Measurements from ENCODE around the gene GREB1. TPM values are rescaled to one million over a fixed set of nuclear protein-coding genes. Genes with fewer than 3 reads are reported as not detected.

GREB1 gene
- total and polyA plus RNA-seq, 2 of the 13 experiments (the other 11 are each of a cell fraction or from before 2014, with no cell fraction given): 31.3 to 61.2 TPM

GRCh38 chr2:11669454-11670291 is 135.8 kb downstream of the GREB1 start, which contains the start of gene NTSR2 (continued):
- no peak for TF ChIP-seq TRIM22 (IDR thresholded peaks at IDR 0.05)
- peak; percentile 79 for TF ChIP-seq GRHL1 (CRISPR knock-in tag; conservative IDR thresholded peaks at IDR 0.05)
- peak; percentile 100 for TF ChIP-seq ZNF589 (CRISPR knock-in tag; conservative IDR thresholded peaks at IDR 0.05)
- no peak for TF ChIP-seq CHD4 (IDR thresholded peaks at IDR 0.05; ENCODE audit: borderline replicate concordance, low read length)
- peak; percentile 97; the same call in 1 of the 2 replicates for TF ChIP-seq ZNF598 (CRISPR knock-in tag; IDR thresholded peaks at IDR 0.05; ENCODE audit: borderline replicate concordance)
- peak; percentile 100 for TF ChIP-seq MAX (IDR thresholded peaks at IDR 0.05)
- peak; percentile 96 for TF ChIP-seq ZNF280B (CRISPR knock-in tag; IDR thresholded peaks at IDR 0.05; ENCODE audit: borderline replicate concordance)
- peak; percentile 97 for TF ChIP-seq REXO4 (CRISPR knock-in tag; IDR thresholded peaks at IDR 0.05; ENCODE audit: borderline replicate concordance)
- peak; percentile 99 for TF ChIP-seq ZNF766 (CRISPR knock-in tag; IDR thresholded peaks at IDR 0.05; ENCODE audit: borderline replicate concordance)
- no peak for TF ChIP-seq SRSF4 (IDR thresholded peaks at IDR 0.05; ENCODE audit: low read depth, low read length, poor library complexity, severe bottlenecking)
- peak; percentile 84; the same call in 1 of the 2 replicates for TF ChIP-seq YEATS2 (CRISPR knock-in tag; IDR thresholded peaks at IDR 0.05; ENCODE audit: borderline replicate concordance)
- peak; percentile 59; the same call in 1 of the 2 replicates for TF ChIP-seq DMAP1 (CRISPR knock-in tag; IDR thresholded peaks at IDR 0.05)
- peak; percentile 91 for TF ChIP-seq ZNF746 (CRISPR knock-in tag; IDR thresholded peaks at IDR 0.05)
- peak; percentile 76; the same call in 1 of the 2 replicates for TF ChIP-seq DNMT3B (CRISPR knock-in tag; conservative IDR thresholded peaks at IDR 0.05)
- peak; percentile 68; the same call in 1 of the 2 replicates for TF ChIP-seq ZNF335 (CRISPR knock-in tag; IDR thresholded peaks at IDR 0.05)
- TF ChIP-seq ZBTB38 (CRISPR knock-in tag; IDR thresholded peaks at IDR 0.05): peak; percentile 99
- peak; percentile 98 for TF ChIP-seq HOXA5 (CRISPR knock-in tag; IDR thresholded peaks at IDR 0.05)
- TF ChIP-seq KLF9 (CRISPR knock-in tag; IDR thresholded peaks at IDR 0.05; ENCODE audit: low read depth): peak; percentile 87; the same call in 1 of the 2 replicates
- peak; percentile 99 for TF ChIP-seq BRF2 (CRISPR knock-in tag; IDR thresholded peaks at IDR 0.05)
- no peak for TF ChIP-seq NR2F6 (IDR thresholded peaks at IDR 0.05)
- peak; percentile 78 for TF ChIP-seq NR2F6 (CRISPR knock-in tag; IDR thresholded peaks at IDR 0.05)
- 0 out of 2 replicates have a peak, but pooled peaks have one; percentile 44 for TF ChIP-seq MAZ (IDR thresholded peaks at IDR 0.05; ENCODE audit: borderline replicate concordance, low read depth, low read length)
- peak; percentile 98 for TF ChIP-seq MAZ (CRISPR knock-in tag; IDR thresholded peaks at IDR 0.05; ENCODE audit: low read depth)
- TF ChIP-seq ZNF772 (CRISPR knock-in tag; IDR thresholded peaks at IDR 0.05): peak; percentile 99; the same call in 1 of the 2 replicates

Measured in HepG2 (cell line).